DOHH2 (cell line): ENCODE measurements around the gene ZNF385B.

Experiments used
- CTCF ChIP-seq: fragments of 200-600 bp; sonication (generic); IDR thresholded peaks from one replicate; pipeline ENCODE4 v1.5.1; 2014; ENCODE audit warnings: antibody characterized with exemption, mild to moderate bottlenecking, low read depth, low read length; ENCODE audit not compliant: poor library complexity, severe bottlenecking
- EZH2phosphoT487 ChIP-seq: fragments of 200-600 bp; sonication (generic); IDR thresholded peaks from 2 replicates; pipeline ENCODE4 v1.6.1; 2017; ENCODE audit warnings: borderline replicate concordance, mild to moderate bottlenecking, antibody characterized with exemption, low read length, moderate library complexity, mixed read lengths

GRCh38 chr2:179588486-179589145, 272.8 kb downstream of the ZNF385B start:
- no peak for TF ChIP-seq CTCF
- TF ChIP-seq EZH2phosphoT487 = no peak
